ENCODE measurements around the gene ESYT1. TPM values are rescaled to one million over a fixed set of nuclear protein-coding genes. Genes with fewer than 3 reads are reported as not detected.
A peak's percentile ranks its signal among the peaks of the same experiment; 100 is the strongest.

ESYT1 gene
- total and polyA plus RNA-seq, 9 of the 15 experiments (the other 6 are each of a cell fraction or from before 2014, with no cell fraction given) = 132 to 420 (median 164) TPM

DNA sequence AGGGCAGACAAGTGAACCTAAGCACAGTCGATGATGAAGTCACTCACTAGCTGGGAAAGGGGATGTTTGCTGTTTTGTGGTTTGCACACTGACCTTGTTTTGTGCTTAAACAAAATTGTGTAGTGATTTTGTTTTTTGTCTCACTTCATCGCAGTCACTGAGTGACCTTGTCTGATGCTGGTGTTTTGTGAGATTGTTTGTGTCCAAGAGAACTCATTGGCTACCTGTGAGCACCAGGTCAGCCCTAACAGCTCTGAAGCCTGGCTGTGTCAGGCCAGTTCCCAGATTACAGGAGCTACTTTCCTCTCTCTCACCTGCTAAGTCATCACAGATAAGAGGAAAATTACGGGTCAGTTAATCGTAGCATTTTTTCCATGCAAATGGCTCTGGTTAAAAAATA, 3.9 kb upstream of the ESYT1 start:
- 2% methylated on average over 4 of the region's 4 CpGs for WGBS (ENCODE audit: insufficient coverage, low coverage, missing lambda C conversion rate)
- POLR2A ChIA-PET = interaction anchor here (0.6 to 1.8 kb wide), 7 partner anchors 19 to 337 kb away, joined by 3 to 7 read pairs (median 3); partner anchors contain the start of genes RNF41 and SMARCC2
- peaks cover 24 to 48% of the 10 kb centered on the region in 2 experiments for H3K4me1 ChIP-seq (replicated peaks in 1 of 2; ENCODE audit: control insufficient read depth in 2 of 2, insufficient read depth in 2 of 2, low read length in 2 of 2)
- peaks cover 5% of the 10 kb centered on the region; the same call in 1 of the 2 replicates for H4K20me1 ChIP-seq (replicated peaks; ENCODE audit: control insufficient read depth, insufficient read depth, low read length)
- intact Hi-C loops (cut with micrococcal nuclease) (no loop called here), in situ Hi-C loops (cut with MboI) (loop anchor here (10.0 kb wide), 1 partner anchor 341 kb away; the partner anchor contains the start of gene SPRYD4)
- peak overlapping the region; percentile 41 for H3K27ac ChIP-seq (ENCODE audit: extremely low read depth, low read depth, low read length)
- H3K27me3 ChIP-seq (ENCODE audit: control insufficient read depth in 2 of 2, insufficient read depth in 2 of 2, low read length in 2 of 2) = no peaks in the 10 kb centered on the region
- H3K4me3 ChIP-seq = no peak overlapping the region
- H3K9ac ChIP-seq (ENCODE audit: insufficient read depth in 1 of 2, low read depth in 2 of 2, low read length in 2 of 2) = peak overlapping the region; percentile 17 to 45; a peak in 2 of 4 replicates
- no TSS peak for BruUV-seq (replicated peaks)
- peaks cover 16% of the 10 kb centered on the region; the same call in 2 of the 3 replicates for H3K36me3 ChIP-seq (ENCODE audit: control insufficient read depth, insufficient read depth, low read length)
- no peaks in the 10 kb centered on the region for H3K9me3 ChIP-seq (replicated peaks; ENCODE audit: control insufficient read depth, insufficient read depth, low read depth, low read length)
- CTCF ChIA-PET (ENCODE audit: low intra/inter-chr PET ratio) = no interaction called here
- FAIRE-seq (no peak), DNase-seq (ENCODE audit: extremely low read depth in 1 of 4, low spot score in 3 of 4) (peak in 1 of 4 experiments; percentile 65), ATAC-seq (no peak)
- H3K9me1 ChIP-seq (ENCODE audit: control insufficient read depth, insufficient read depth, low read length) = no peaks in the 10 kb centered on the region
- H2AFZ ChIP-seq (ENCODE audit: low read depth, low read length) = no peak overlapping the region
- H3K4me2 ChIP-seq (ENCODE audit: insufficient read depth, low read length) = peak overlapping the region; percentile 36; the same call in 1 of the 2 replicates
- peaks cover 20% of the 10 kb centered on the region for H3K79me2 ChIP-seq (ENCODE audit: control insufficient read depth, insufficient read depth, low read length)
- TF ChIP-seq, protein P1, sequence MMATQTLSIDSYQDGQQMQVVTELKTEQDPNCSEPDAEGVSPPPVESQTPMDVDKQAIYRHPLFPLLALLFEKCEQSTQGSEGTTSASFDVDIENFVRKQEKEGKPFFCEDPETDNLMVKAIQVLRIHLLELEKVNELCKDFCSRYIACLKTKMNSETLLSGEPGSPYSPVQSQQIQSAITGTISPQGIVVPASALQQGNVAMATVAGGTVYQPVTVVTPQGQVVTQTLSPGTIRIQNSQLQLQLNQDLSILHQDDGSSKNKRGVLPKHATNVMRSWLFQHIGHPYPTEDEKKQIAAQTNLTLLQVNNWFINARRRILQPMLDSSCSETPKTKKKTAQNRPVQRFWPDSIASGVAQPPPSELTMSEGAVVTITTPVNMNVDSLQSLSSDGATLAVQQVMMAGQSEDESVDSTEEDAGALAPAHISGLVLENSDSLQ (IDR thresholded peaks at IDR 0.05) = 0 out of 2 replicates have a peak, but pooled peaks have one; percentile 25
- TF ChIP-seq, protein P2, sequence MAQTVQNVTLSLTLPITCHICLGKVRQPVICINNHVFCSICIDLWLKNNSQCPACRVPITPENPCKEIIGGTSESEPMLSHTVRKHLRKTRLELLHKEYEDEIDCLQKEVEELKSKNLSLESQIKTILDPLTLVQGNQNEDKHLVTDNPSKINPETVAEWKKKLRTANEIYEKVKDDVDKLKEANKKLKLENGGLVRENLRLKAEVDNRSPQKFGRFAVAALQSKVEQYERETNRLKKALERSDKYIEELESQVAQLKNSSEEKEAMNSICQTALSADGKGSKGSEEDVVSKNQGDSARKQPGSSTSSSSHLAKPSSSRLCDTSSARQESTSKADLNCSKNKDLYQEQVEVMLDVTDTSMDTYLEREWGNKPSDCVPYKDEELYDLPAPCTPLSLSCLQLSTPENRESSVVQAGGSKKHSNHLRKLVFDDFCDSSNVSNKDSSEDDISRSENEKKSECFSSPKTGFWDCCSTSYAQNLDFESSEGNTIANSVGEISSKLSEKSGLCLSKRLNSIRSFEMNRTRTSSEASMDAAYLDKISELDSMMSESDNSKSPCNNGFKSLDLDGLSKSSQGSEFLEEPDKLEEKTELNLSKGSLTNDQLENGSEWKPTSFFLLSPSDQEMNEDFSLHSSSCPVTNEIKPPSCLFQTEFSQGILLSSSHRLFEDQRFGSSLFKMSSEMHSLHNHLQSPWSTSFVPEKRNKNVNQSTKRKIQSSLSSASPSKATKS (CRISPR knock-in tag; IDR thresholded peaks at IDR 0.05) = no peak
- TF ChIP-seq EP300 (IDR thresholded peaks at IDR 0.05; ENCODE audit: low read length) (peak; percentile 29; the same call in 1 of the 2 replicates), ZEB2 (IDR thresholded peaks at IDR 0.05) (peak; percentile 73; the same call in 1 of the 2 replicates), NFE2 (IDR thresholded peaks at IDR 0.05; ENCODE audit: low read depth) (peak; percentile 62; the same call in 1 of the 2 replicates), ZNF324 (CRISPR knock-in tag; IDR thresholded peaks at IDR 0.05) (no peak), CC2D1A (IDR thresholded peaks at IDR 0.05) (no peak), ZNF274 (IDR thresholded peaks at IDR 0.05; ENCODE audit: borderline replicate concordance, low read depth, low read length) (no peak), ZNF785 (CRISPR knock-in tag; IDR thresholded peaks at IDR 0.05) (no peak), ARID1B (IDR thresholded peaks at IDR 0.05) (peak; percentile 65), CBFA2T3 (IDR thresholded peaks at IDR 0.05) (peak; percentile 59), SETDB1 (IDR thresholded peaks at IDR 0.05; ENCODE audit: low read length) (no peak), SNIP1 (IDR thresholded peaks at IDR 0.05; ENCODE audit: low read depth) (no peak), ZBTB8A (IDR thresholded peaks at IDR 0.05; ENCODE audit: partially characterized antibody) (no peak), ATF7 (IDR thresholded peaks at IDR 0.05) (peak; percentile 53; the same call in 1 of the 2 replicates), TEAD4 (IDR thresholded peaks at IDR 0.05; ENCODE audit: low read length) (peak; percentile 40; the same call in 1 of the 2 replicates), TEAD4 (CRISPR knock-in tag; IDR thresholded peaks at IDR 0.05; ENCODE audit: borderline replicate concordance) (no peak), NEUROD1 (IDR thresholded peaks at IDR 0.05; ENCODE audit: borderline replicate concordance, low read depth, low read length, partially characterized antibody) (no peak)
- TF ChIP-seq, protein P3, sequence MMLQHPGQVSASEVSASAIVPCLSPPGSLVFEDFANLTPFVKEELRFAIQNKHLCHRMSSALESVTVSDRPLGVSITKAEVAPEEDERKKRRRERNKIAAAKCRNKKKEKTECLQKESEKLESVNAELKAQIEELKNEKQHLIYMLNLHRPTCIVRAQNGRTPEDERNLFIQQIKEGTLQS (IDR thresholded peaks at IDR 0.05) = peak; percentile 39; the same call in 1 of the 2 replicates
- TF ChIP-seq, protein P3 (CRISPR knock-in tag; conservative IDR thresholded peaks at IDR 0.05) = no peak
- TF ChIP-seq, protein P4, sequence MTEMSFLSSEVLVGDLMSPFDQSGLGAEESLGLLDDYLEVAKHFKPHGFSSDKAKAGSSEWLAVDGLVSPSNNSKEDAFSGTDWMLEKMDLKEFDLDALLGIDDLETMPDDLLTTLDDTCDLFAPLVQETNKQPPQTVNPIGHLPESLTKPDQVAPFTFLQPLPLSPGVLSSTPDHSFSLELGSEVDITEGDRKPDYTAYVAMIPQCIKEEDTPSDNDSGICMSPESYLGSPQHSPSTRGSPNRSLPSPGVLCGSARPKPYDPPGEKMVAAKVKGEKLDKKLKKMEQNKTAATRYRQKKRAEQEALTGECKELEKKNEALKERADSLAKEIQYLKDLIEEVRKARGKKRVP (CRISPR knock-in tag; IDR thresholded peaks at IDR 0.05) = no peak

All from K562 (cell line).